ENCODE data around the gene SMIM1.

Gene SMIM1

GRCh38 chr1:3816331-3817137 is 44.0 kb downstream of the SMIM1 start:
- no peak for TF ChIP-seq POLR2AphosphoS5 (IDR thresholded peaks at IDR 0.05; ENCODE audit: low read depth, low read length)
- no peak for TF ChIP-seq POLR2A (IDR thresholded peaks at IDR 0.05; ENCODE audit: low read depth, low read length)
- TF ChIP-seq POU2F2 (IDR thresholded peaks at IDR 0.05; ENCODE audit: low read depth, low read length) = no peak
- no peak for TF ChIP-seq SPI1 (IDR thresholded peaks at IDR 0.05; ENCODE audit: low read depth, low read length)
- TF ChIP-seq PAX5 (IDR thresholded peaks at IDR 0.05; ENCODE audit: insufficient read depth, low read length, severe bottlenecking) = no peak
- TF ChIP-seq TAF1 (IDR thresholded peaks at IDR 0.05; ENCODE audit: low read depth, low read length) = no peak
- FAIRE-seq (no peak), DNase-seq (ENCODE audit: insufficient read length, low spot score) (no peak)

GRCh38 chr1:3817138-3817740 is 44.7 kb downstream of the SMIM1 start:
- DNase-seq (ENCODE audit: insufficient read length, low spot score) = no peak
- FAIRE-seq = no peak
- TF ChIP-seq PAX5 (IDR thresholded peaks at IDR 0.05; ENCODE audit: insufficient read depth, low read length, severe bottlenecking) (no peak), TAF1 (IDR thresholded peaks at IDR 0.05; ENCODE audit: low read depth, low read length) (no peak), POU2F2 (IDR thresholded peaks at IDR 0.05; ENCODE audit: low read depth, low read length) (no peak), POLR2AphosphoS5 (IDR thresholded peaks at IDR 0.05; ENCODE audit: low read depth, low read length) (no peak), SPI1 (IDR thresholded peaks at IDR 0.05; ENCODE audit: low read depth, low read length) (no peak), POLR2A (IDR thresholded peaks at IDR 0.05; ENCODE audit: low read depth, low read length) (no peak)

- DNase-seq (ENCODE audit: insufficient read length, low spot score) (no peak), FAIRE-seq (no peak)
These were observed 45.5 kb downstream of the SMIM1 start for GRCh38 chr1:3817821-3818597.

GRCh38 chr1:3819771-3820200 is 47.2 kb downstream of the SMIM1 start:
- no peak for FAIRE-seq

More at GRCh38 chr1:3817821-3818597, 45.5 kb downstream of the SMIM1 start:
- TF ChIP-seq PAX5 (IDR thresholded peaks at IDR 0.05; ENCODE audit: insufficient read depth, low read length, severe bottlenecking) (no peak), POU2F2 (IDR thresholded peaks at IDR 0.05; ENCODE audit: low read depth, low read length) (no peak), SPI1 (IDR thresholded peaks at IDR 0.05; ENCODE audit: low read depth, low read length) (no peak), TAF1 (IDR thresholded peaks at IDR 0.05; ENCODE audit: low read depth, low read length) (no peak), POLR2A (IDR thresholded peaks at IDR 0.05; ENCODE audit: low read depth, low read length) (no peak), POLR2AphosphoS5 (IDR thresholded peaks at IDR 0.05; ENCODE audit: low read depth, low read length) (no peak)

GRCh38 chr1:3820316-3820715 is 47.8 kb downstream of the SMIM1 start:
- DNase-seq (ENCODE audit: insufficient read length, low spot score) (no peak), FAIRE-seq (no peak)
- TF ChIP-seq POU2F2 (IDR thresholded peaks at IDR 0.05; ENCODE audit: low read depth, low read length) (no peak), POLR2A (IDR thresholded peaks at IDR 0.05; ENCODE audit: low read depth, low read length) (no peak), SPI1 (IDR thresholded peaks at IDR 0.05; ENCODE audit: low read depth, low read length) (no peak), PAX5 (IDR thresholded peaks at IDR 0.05; ENCODE audit: insufficient read depth, low read length, severe bottlenecking) (no peak), POLR2AphosphoS5 (IDR thresholded peaks at IDR 0.05; ENCODE audit: low read depth, low read length) (no peak), TAF1 (IDR thresholded peaks at IDR 0.05; ENCODE audit: low read depth, low read length) (no peak)

More at GRCh38 chr1:3819771-3820200, 47.2 kb downstream of the SMIM1 start:
- DNase-seq (ENCODE audit: insufficient read length, low spot score) = no peak
- no peak for TF ChIP-seq SPI1 (IDR thresholded peaks at IDR 0.05; ENCODE audit: low read depth, low read length)
- TF ChIP-seq TAF1 (IDR thresholded peaks at IDR 0.05; ENCODE audit: low read depth, low read length) = no peak
- no peak for TF ChIP-seq POLR2AphosphoS5 (IDR thresholded peaks at IDR 0.05; ENCODE audit: low read depth, low read length)
- no peak for TF ChIP-seq POLR2A (IDR thresholded peaks at IDR 0.05; ENCODE audit: low read depth, low read length)
- TF ChIP-seq POU2F2 (IDR thresholded peaks at IDR 0.05; ENCODE audit: low read depth, low read length) = no peak
- TF ChIP-seq PAX5 (IDR thresholded peaks at IDR 0.05; ENCODE audit: insufficient read depth, low read length, severe bottlenecking) = no peak

- FAIRE-seq (no peak), DNase-seq (ENCODE audit: insufficient read length, low spot score) (no peak)
- TF ChIP-seq POLR2AphosphoS5 (IDR thresholded peaks at IDR 0.05; ENCODE audit: low read depth, low read length) = no peak
- no peak for TF ChIP-seq PAX5 (IDR thresholded peaks at IDR 0.05; ENCODE audit: insufficient read depth, low read length, severe bottlenecking)
- TF ChIP-seq SPI1 (IDR thresholded peaks at IDR 0.05; ENCODE audit: low read depth, low read length) = no peak
- no peak for TF ChIP-seq POU2F2 (IDR thresholded peaks at IDR 0.05; ENCODE audit: low read depth, low read length)
- TF ChIP-seq POLR2A (IDR thresholded peaks at IDR 0.05; ENCODE audit: low read depth, low read length) = no peak
- no peak for TF ChIP-seq TAF1 (IDR thresholded peaks at IDR 0.05; ENCODE audit: low read depth, low read length)
These were observed 48.5 kb downstream of the SMIM1 start for GRCh38 chr1:3821004-3821403.

GRCh38 chr1:3821447-3821846 is 48.9 kb downstream of the SMIM1 start:
- FAIRE-seq (no peak), DNase-seq (ENCODE audit: insufficient read length, low spot score) (no peak)
- TF ChIP-seq POU2F2 (IDR thresholded peaks at IDR 0.05; ENCODE audit: low read depth, low read length) = no peak
- TF ChIP-seq SPI1 (IDR thresholded peaks at IDR 0.05; ENCODE audit: low read depth, low read length) = no peak
- TF ChIP-seq PAX5 (IDR thresholded peaks at IDR 0.05; ENCODE audit: insufficient read depth, low read length, severe bottlenecking) = no peak
- TF ChIP-seq POLR2A (IDR thresholded peaks at IDR 0.05; ENCODE audit: low read depth, low read length) = no peak
- TF ChIP-seq TAF1 (IDR thresholded peaks at IDR 0.05; ENCODE audit: low read depth, low read length) = no peak
- no peak for TF ChIP-seq POLR2AphosphoS5 (IDR thresholded peaks at IDR 0.05; ENCODE audit: low read depth, low read length)

- FAIRE-seq = no peak
- no peak for TF ChIP-seq POU2F2 (IDR thresholded peaks at IDR 0.05; ENCODE audit: low read depth, low read length)
- TF ChIP-seq POLR2A (IDR thresholded peaks at IDR 0.05; ENCODE audit: low read depth, low read length) = no peak
- no peak for TF ChIP-seq POLR2AphosphoS5 (IDR thresholded peaks at IDR 0.05; ENCODE audit: low read depth, low read length)
- no peak for TF ChIP-seq SPI1 (IDR thresholded peaks at IDR 0.05; ENCODE audit: low read depth, low read length)
- TF ChIP-seq PAX5 (IDR thresholded peaks at IDR 0.05; ENCODE audit: insufficient read depth, low read length, severe bottlenecking) = no peak
- no peak for TF ChIP-seq TAF1 (IDR thresholded peaks at IDR 0.05; ENCODE audit: low read depth, low read length)
- DNase-seq (ENCODE audit: insufficient read length, low spot score) = no peak
These were observed 49.4 kb downstream of the SMIM1 start for GRCh38 chr1:3821908-3822307.

Data from GM12891 (cell line).